Skeletal muscle satellite cell (primary cell): Measurements from ENCODE around the gene BBS9.

Experiments used
- H3K27me3 ChIP-seq: 2 replicates; pipeline ENCODE4 v1.7.0; 2013; ENCODE audit warnings: low read length; ENCODE audit not compliant: control insufficient read depth, insufficient read depth
- H3K36me3 ChIP-seq: 2 replicates; pipeline ENCODE4 v1.7.0; 2013; ENCODE audit warnings: mild to moderate bottlenecking, control low read depth, low read length; ENCODE audit not compliant: insufficient read depth
- H3K4me1 ChIP-seq: 2 replicates; pipeline ENCODE4 v1.7.0; 2013; ENCODE audit warnings: low read length; ENCODE audit not compliant: control insufficient read depth, insufficient read depth
- H3K4me2 ChIP-seq: 2 replicates; pipeline ENCODE4 v1.7.0; 2013; ENCODE audit warnings: mild to moderate bottlenecking, low read length
- H3K4me3 ChIP-seq: 2 replicates; pipeline ENCODE4 v1.7.0; 2013; ENCODE audit warnings: low read length
- H3K9ac ChIP-seq: 2 replicates; pipeline ENCODE4 v1.7.0; 2013; ENCODE audit warnings: mild to moderate bottlenecking, low read depth, low read length, moderate library complexity
- H3K9me3 ChIP-seq: replicated peaks from 2 replicates; pipeline ENCODE4 v1.7.0; 2013; ENCODE audit warnings: mild to moderate bottlenecking, control low read depth, low read length

BBS9 gene

GRCh38 chr7:33388332-33388731 is 259.0 kb downstream of the BBS9 start:
- no peak overlapping the region for H3K4me3 ChIP-seq
- no peak overlapping the region for H3K9ac ChIP-seq
- no peaks in the 10 kb centered on the region for H3K36me3 ChIP-seq
- H3K4me2 ChIP-seq = no peak overlapping the region
- H3K9me3 ChIP-seq = no peaks in the 10 kb centered on the region
- peaks cover 6% of the 10 kb centered on the region for H3K4me1 ChIP-seq
- no peaks in the 10 kb centered on the region for H3K27me3 ChIP-seq

- no peaks in the 10 kb centered on the region for H3K27me3 ChIP-seq
- no peak overlapping the region for H3K9ac ChIP-seq
- H3K4me2 ChIP-seq = no peak overlapping the region
- peaks cover 6% of the 10 kb centered on the region for H3K4me1 ChIP-seq
- H3K9me3 ChIP-seq = no peaks in the 10 kb centered on the region
- no peaks in the 10 kb centered on the region for H3K36me3 ChIP-seq
- no peak overlapping the region for H3K4me3 ChIP-seq
Measured at GRCh38 chr7:33392148-33392547, 262.8 kb downstream of the BBS9 start.

- H3K4me3 ChIP-seq = no peak overlapping the region
- H3K9ac ChIP-seq = no peak overlapping the region
- H3K27me3 ChIP-seq = no peaks in the 10 kb centered on the region
- H3K36me3 ChIP-seq = no peaks in the 10 kb centered on the region
- no peaks in the 10 kb centered on the region for H3K9me3 ChIP-seq
- H3K4me1 ChIP-seq = no peaks in the 10 kb centered on the region
- H3K4me2 ChIP-seq = no peak overlapping the region
Measured at GRCh38 chr7:33393770-33394169, 264.4 kb downstream of the BBS9 start.

GRCh38 chr7:33395340-33395739 is 266.0 kb downstream of the BBS9 start:
- Histone ChIP-seq H3K27me3 (no peaks in the 10 kb centered on the region), H3K9ac (no peak overlapping the region), H3K4me3 (no peak overlapping the region), H3K9me3 (no peaks in the 10 kb centered on the region), H3K4me2 (no peak overlapping the region), H3K4me1 (no peaks in the 10 kb centered on the region), H3K36me3 (no peaks in the 10 kb centered on the region)

- Histone ChIP-seq H3K4me1 (no peaks in the 10 kb centered on the region), H3K4me2 (no peak overlapping the region), H3K9me3 (no peaks in the 10 kb centered on the region), H3K9ac (no peak overlapping the region), H3K27me3 (no peaks in the 10 kb centered on the region), H3K4me3 (no peak overlapping the region), H3K36me3 (no peaks in the 10 kb centered on the region)
Measured at GRCh38 chr7:33399528-33400213, 270.3 kb downstream of the BBS9 start.

- Histone ChIP-seq H3K4me3 (no peak overlapping the region), H3K4me2 (no peak overlapping the region), H3K27me3 (no peaks in the 10 kb centered on the region), H3K9me3 (no peaks in the 10 kb centered on the region), H3K4me1 (no peaks in the 10 kb centered on the region), H3K36me3 (no peaks in the 10 kb centered on the region), H3K9ac (no peak overlapping the region)
Measured at GRCh38 chr7:33400214-33400538, 270.8 kb downstream of the BBS9 start.

GRCh38 chr7:33410266-33410665 is 280.9 kb downstream of the BBS9 start:
- H3K4me3 ChIP-seq = no peak overlapping the region

GRCh38 chr7:33411020-33411419 is 281.7 kb downstream of the BBS9 start:
- H3K9ac ChIP-seq = no peak overlapping the region
- no peak overlapping the region for H3K4me2 ChIP-seq
- H3K4me3 ChIP-seq = no peak overlapping the region
- H3K4me1 ChIP-seq = no peaks in the 10 kb centered on the region
- no peaks in the 10 kb centered on the region for H3K36me3 ChIP-seq
- H3K27me3 ChIP-seq = no peaks in the 10 kb centered on the region
- no peaks in the 10 kb centered on the region for H3K9me3 ChIP-seq

More at GRCh38 chr7:33410266-33410665, 280.9 kb downstream of the BBS9 start:
- H3K27me3 ChIP-seq = no peaks in the 10 kb centered on the region
- no peaks in the 10 kb centered on the region for H3K4me1 ChIP-seq
- no peak overlapping the region for H3K9ac ChIP-seq
- H3K9me3 ChIP-seq = no peaks in the 10 kb centered on the region
- H3K36me3 ChIP-seq = no peaks in the 10 kb centered on the region
- no peak overlapping the region for H3K4me2 ChIP-seq

GRCh38 chr7:33412331-33412730 is 283.0 kb downstream of the BBS9 start:
- H3K4me1 ChIP-seq = no peaks in the 10 kb centered on the region

GRCh38 chr7:33418251-33418701 is 288.9 kb downstream of the BBS9 start:
- Histone ChIP-seq H3K27me3 (no peaks in the 10 kb centered on the region), H3K36me3 (no peaks in the 10 kb centered on the region), H3K4me2 (peak overlapping the region; percentile 18), H3K4me1 (peaks cover 8% of the 10 kb centered on the region), H3K4me3 (no peak overlapping the region), H3K9ac (no peak overlapping the region), H3K9me3 (no peaks in the 10 kb centered on the region)

More at GRCh38 chr7:33412331-33412730, 283.0 kb downstream of the BBS9 start:
- Histone ChIP-seq H3K9me3 (no peaks in the 10 kb centered on the region), H3K27me3 (no peaks in the 10 kb centered on the region), H3K4me3 (no peak overlapping the region), H3K4me2 (no peak overlapping the region), H3K9ac (no peak overlapping the region), H3K36me3 (no peaks in the 10 kb centered on the region)

- no peak overlapping the region for H3K4me3 ChIP-seq
- H3K9ac ChIP-seq = no peak overlapping the region
- H3K27me3 ChIP-seq = no peaks in the 10 kb centered on the region
- no peak overlapping the region for H3K4me2 ChIP-seq
- no peaks in the 10 kb centered on the region for H3K36me3 ChIP-seq
- H3K9me3 ChIP-seq = no peaks in the 10 kb centered on the region
- H3K4me1 ChIP-seq = peaks cover 8% of the 10 kb centered on the region
Measured at GRCh38 chr7:33420311-33420940, 291.1 kb downstream of the BBS9 start.

- Histone ChIP-seq H3K9ac (no peak overlapping the region), H3K27me3 (no peaks in the 10 kb centered on the region), H3K9me3 (no peaks in the 10 kb centered on the region), H3K4me2 (no peak overlapping the region), H3K36me3 (no peaks in the 10 kb centered on the region), H3K4me1 (peaks cover 8% of the 10 kb centered on the region), H3K4me3 (no peak overlapping the region)
Measured at GRCh38 chr7:33421429-33421828, 292.1 kb downstream of the BBS9 start.
